Measurements from ENCODE around the gene YIPF5. TPM values are rescaled to one million over a fixed set of nuclear protein-coding genes. Genes with fewer than 3 reads are reported as not detected.

Gene YIPF5
- polyA plus RNA-seq, 1 experiment: 142 TPM

DNA sequence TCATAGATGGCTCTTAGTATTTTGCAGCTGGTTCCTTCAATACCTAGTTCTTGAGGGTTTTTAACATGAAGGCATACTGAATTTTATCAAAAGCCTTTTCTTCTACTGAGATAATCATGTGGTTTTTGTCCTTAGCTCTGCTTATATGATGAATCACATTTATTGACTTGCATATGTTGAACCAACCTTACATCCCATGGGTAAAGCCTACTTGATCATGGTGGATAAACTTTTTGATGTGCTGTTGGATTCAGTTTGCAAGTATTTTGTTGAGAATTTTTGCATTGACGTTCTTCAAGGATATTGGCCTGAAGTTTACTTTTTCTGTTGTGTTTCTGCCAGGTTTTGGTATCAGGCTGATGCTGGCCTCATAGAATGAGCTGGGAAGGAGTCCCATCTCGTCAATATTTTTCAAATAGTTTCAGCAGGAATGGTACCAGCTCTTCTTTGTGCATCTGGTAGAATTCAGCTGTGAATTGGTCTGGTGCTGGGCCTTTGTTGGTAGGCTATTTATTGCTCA is 49.7 kb downstream of the YIPF5 start:
- TF ChIP-seq, protein P1, sequence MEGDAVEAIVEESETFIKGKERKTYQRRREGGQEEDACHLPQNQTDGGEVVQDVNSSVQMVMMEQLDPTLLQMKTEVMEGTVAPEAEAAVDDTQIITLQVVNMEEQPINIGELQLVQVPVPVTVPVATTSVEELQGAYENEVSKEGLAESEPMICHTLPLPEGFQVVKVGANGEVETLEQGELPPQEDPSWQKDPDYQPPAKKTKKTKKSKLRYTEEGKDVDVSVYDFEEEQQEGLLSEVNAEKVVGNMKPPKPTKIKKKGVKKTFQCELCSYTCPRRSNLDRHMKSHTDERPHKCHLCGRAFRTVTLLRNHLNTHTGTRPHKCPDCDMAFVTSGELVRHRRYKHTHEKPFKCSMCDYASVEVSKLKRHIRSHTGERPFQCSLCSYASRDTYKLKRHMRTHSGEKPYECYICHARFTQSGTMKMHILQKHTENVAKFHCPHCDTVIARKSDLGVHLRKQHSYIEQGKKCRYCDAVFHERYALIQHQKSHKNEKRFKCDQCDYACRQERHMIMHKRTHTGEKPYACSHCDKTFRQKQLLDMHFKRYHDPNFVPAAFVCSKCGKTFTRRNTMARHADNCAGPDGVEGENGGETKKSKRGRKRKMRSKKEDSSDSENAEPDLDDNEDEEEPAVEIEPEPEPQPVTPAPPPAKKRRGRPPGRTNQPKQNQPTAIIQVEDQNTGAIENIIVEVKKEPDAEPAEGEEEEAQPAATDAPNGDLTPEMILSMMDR (IDR thresholded peaks at IDR 0.05; ENCODE audit: low read depth, low read length): no peak
- DNase-seq (ENCODE audit: low read depth, low spot score): no peak
- ChIA-PET CTCF (interaction anchor here (1.8 kb wide), 1 partner anchor 22 kb away, joined by 4 read pairs; no protein-coding TSS in a partner anchor), POLR2A (no interaction called here)
- Histone ChIP-seq H3K9me3 (ENCODE audit: control insufficient read depth, insufficient read depth, low read length) (no peaks in the 10 kb centered on the region), H3K4me3 (ENCODE audit: low read depth, low read length) (no peak overlapping the region), H3K27ac (ENCODE audit: low read depth, low read length) (no peak overlapping the region), H3K27me3 (ENCODE audit: control insufficient read depth, insufficient read depth, low read length) (no peaks in the 10 kb centered on the region)

GRCh38 chr5:144117412-144117811 is 53.0 kb downstream of the YIPF5 start:
- CTCF ChIA-PET: interaction anchor here (1.1 kb wide), 1 partner anchor 25 kb away, joined by 3 read pairs; no protein-coding TSS in a partner anchor

GRCh38 chr5:144114571-144114970 is 55.9 kb downstream of the YIPF5 start:
- TF ChIP-seq, protein P1 (IDR thresholded peaks at IDR 0.05; ENCODE audit: low read depth, low read length): no peak
- ChIA-PET CTCF (no interaction called here), POLR2A (no interaction called here)
- no peak overlapping the region for H3K4me3 ChIP-seq (ENCODE audit: low read depth, low read length)
- DNase-seq (ENCODE audit: low read depth, low spot score): no peak
- H3K27ac ChIP-seq (ENCODE audit: low read depth, low read length): no peak overlapping the region
- no peaks in the 10 kb centered on the region for H3K27me3 ChIP-seq (ENCODE audit: control insufficient read depth, insufficient read depth, low read length)
- H3K9me3 ChIP-seq (ENCODE audit: control insufficient read depth, insufficient read depth, low read length): no peaks in the 10 kb centered on the region

More at GRCh38 chr5:144117412-144117811, 53.0 kb downstream of the YIPF5 start:
- POLR2A ChIA-PET: no interaction called here
- TF ChIP-seq, protein P1 (IDR thresholded peaks at IDR 0.05; ENCODE audit: low read depth, low read length): no peak
- Histone ChIP-seq H3K27me3 (ENCODE audit: control insufficient read depth, insufficient read depth, low read length) (no peaks in the 10 kb centered on the region), H3K4me3 (ENCODE audit: low read depth, low read length) (no peak overlapping the region), H3K27ac (ENCODE audit: low read depth, low read length) (no peak overlapping the region), H3K9me3 (ENCODE audit: control insufficient read depth, insufficient read depth, low read length) (no peaks in the 10 kb centered on the region)
- DNase-seq (ENCODE audit: low read depth, low spot score): no peak

Small RNAs within 50 kb of the gene (small RNA-seq; reads per million reads assigned to genes)
- gene RN7SL87P (ENCODE audit: insufficient read length, low read depth): not detected

Other genes with a start within 250 kb of the YIPF5 start
- 0.38 and 0.42 TPM in 2 replicates for gene KCTD16, start 214 bp upstream of the YIPF5 start, polyA plus RNA-seq (2011; rRNA removed)